ENCODE results near the gene ST3GAL5. TPM values are rescaled to one million over a fixed set of nuclear protein-coding genes. Genes with fewer than 3 reads are reported as not detected.
A peak's percentile ranks its signal among the peaks of the same experiment; 100 is the strongest.

Gene ST3GAL5
- 17.4 and 17.7 TPM in 2 replicates for total RNA-seq

DNA sequence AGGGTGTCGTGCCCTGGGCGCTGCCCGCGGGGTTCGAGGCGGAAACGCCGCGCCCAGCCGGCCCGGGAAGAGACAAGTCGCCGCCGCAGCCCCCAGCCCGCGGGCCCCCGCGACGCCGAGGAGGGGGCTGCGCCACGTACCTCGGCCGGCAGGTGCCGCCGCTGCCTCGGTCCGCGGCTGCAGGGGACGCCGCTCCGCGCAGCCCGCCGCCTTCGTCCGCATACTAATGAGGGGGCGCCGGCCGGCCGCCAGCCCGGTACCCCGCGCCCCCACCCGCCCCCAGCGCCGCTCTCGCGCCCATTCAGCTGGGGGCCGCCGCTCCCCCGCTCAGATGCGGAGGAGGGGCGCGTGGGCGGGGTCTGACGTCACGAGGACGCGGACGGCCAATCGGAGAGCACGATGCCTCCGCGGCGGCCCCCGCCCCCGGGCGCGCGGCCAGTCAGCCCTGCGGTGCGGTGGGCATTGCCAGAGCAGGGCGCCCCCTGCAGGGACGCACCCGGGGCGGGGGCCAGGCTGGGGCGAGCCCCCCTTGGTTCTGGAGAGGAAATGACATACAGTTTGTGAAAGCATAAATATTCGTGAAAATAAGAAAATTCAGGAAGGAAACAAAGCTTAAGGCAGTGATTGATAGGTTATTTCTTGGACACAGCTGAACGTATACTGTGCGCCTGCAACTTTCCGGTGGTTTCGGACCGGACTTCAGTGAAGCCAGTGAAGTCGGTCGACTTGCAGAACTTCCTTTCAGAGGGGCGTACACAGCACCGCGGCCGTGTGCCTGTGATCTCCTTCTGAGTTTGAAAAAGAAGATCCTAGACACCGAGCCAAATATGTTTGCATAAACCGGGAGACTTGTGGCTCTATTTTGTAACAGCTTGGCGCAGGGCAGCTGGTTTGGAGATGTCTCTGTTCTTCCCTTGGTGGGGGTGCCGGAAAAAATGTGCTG, at the start of gene ST3GAL5:
Gene ST3GAL5 (minus strand): TSS at position 307 of the 943 bp plus-strand sequence. CDS start 85 bp downstream, at position 222.
- no peaks in the 10 kb centered on the region for H3K9me3 ChIP-seq (ENCODE audit: low read depth, low read length)
- H3K36me3 ChIP-seq (ENCODE audit: insufficient read depth, low read length), result no peaks in the 10 kb centered on the region
- TF ChIP-seq, protein P1, sequence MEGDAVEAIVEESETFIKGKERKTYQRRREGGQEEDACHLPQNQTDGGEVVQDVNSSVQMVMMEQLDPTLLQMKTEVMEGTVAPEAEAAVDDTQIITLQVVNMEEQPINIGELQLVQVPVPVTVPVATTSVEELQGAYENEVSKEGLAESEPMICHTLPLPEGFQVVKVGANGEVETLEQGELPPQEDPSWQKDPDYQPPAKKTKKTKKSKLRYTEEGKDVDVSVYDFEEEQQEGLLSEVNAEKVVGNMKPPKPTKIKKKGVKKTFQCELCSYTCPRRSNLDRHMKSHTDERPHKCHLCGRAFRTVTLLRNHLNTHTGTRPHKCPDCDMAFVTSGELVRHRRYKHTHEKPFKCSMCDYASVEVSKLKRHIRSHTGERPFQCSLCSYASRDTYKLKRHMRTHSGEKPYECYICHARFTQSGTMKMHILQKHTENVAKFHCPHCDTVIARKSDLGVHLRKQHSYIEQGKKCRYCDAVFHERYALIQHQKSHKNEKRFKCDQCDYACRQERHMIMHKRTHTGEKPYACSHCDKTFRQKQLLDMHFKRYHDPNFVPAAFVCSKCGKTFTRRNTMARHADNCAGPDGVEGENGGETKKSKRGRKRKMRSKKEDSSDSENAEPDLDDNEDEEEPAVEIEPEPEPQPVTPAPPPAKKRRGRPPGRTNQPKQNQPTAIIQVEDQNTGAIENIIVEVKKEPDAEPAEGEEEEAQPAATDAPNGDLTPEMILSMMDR (IDR thresholded peaks at IDR 0.05; ENCODE audit: extremely low read depth, low read depth, low read length), result peak; percentile 57
- no peaks in the 10 kb centered on the region for H3K27me3 ChIP-seq (ENCODE audit: insufficient read depth, low read length)
- peaks cover 48% of the 10 kb centered on the region for H3K4me1 ChIP-seq (ENCODE audit: insufficient read depth, low read length)
- H3K27ac ChIP-seq (ENCODE audit: low read depth, low read length), result peak within 1 kb of the TSS; percentile 80
- peaks cover 22% of the 10 kb centered on the region for H3K79me2 ChIP-seq (ENCODE audit: insufficient read depth, low read length)
- H4K20me1 ChIP-seq (ENCODE audit: insufficient read depth, low read length), result no peaks in the 10 kb centered on the region
- H2AFZ ChIP-seq (ENCODE audit: low read length), result peak within 1 kb of the TSS; percentile 95
- peak within 1 kb of the TSS; percentile 99 for H3K4me2 ChIP-seq (ENCODE audit: insufficient read depth, low read length)
- peak within 1 kb of the TSS; percentile 88 for H3K4me3 ChIP-seq (ENCODE audit: insufficient read depth, low read length)
- peak; percentile 95 for DNase-seq (ENCODE audit: insufficient read length, low spot score, missing footprints)

DNA sequence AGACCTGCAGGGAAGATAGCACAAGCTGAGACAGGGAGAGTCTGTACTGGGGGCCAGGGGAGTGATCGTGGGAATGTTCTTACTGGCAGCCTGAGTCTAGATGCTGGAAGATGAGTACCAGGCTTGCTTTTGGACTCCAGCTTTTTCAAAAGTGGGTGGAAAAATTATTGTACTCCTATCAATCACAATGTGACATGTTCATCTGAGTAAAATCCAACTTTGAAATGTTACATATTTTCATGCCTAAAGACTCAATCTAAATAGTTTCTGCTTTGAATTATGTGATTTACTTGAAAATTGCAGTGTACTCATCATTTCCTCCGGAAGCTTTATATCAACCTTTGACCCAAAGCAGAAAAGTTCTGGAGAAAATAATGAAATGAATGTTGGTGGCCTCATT, 49.7 kb upstream of the ST3GAL5 start:
- peaks cover 3% of the 10 kb centered on the region for H3K27me3 ChIP-seq (ENCODE audit: insufficient read depth, low read length)
- H3K36me3 ChIP-seq (ENCODE audit: insufficient read depth, low read length), result no peaks in the 10 kb centered on the region
- H4K20me1 ChIP-seq (ENCODE audit: insufficient read depth, low read length), result no peaks in the 10 kb centered on the region
- H3K4me1 ChIP-seq (ENCODE audit: insufficient read depth, low read length), result peaks cover 29% of the 10 kb centered on the region
- H3K4me3 ChIP-seq (ENCODE audit: insufficient read depth, low read length), result no peak overlapping the region
- H3K79me2 ChIP-seq (ENCODE audit: insufficient read depth, low read length), result no peaks in the 10 kb centered on the region
- H2AFZ ChIP-seq (ENCODE audit: low read length), result no peak overlapping the region
- no peak for DNase-seq (ENCODE audit: insufficient read length, low spot score, missing footprints)
- TF ChIP-seq, protein P1 (IDR thresholded peaks at IDR 0.05; ENCODE audit: extremely low read depth, low read depth, low read length), result no peak
- no peak overlapping the region for H3K27ac ChIP-seq (ENCODE audit: low read depth, low read length)
- H3K9me3 ChIP-seq (ENCODE audit: low read depth, low read length), result peaks cover 4% of the 10 kb centered on the region
- no peak overlapping the region for H3K4me2 ChIP-seq (ENCODE audit: insufficient read depth, low read length)

- no peaks in the 10 kb centered on the region for H3K79me2 ChIP-seq (ENCODE audit: insufficient read depth, low read length)
- H3K4me3 ChIP-seq (ENCODE audit: insufficient read depth, low read length), result no peak overlapping the region
- peaks cover 3% of the 10 kb centered on the region for H3K27me3 ChIP-seq (ENCODE audit: insufficient read depth, low read length)
- H2AFZ ChIP-seq (ENCODE audit: low read length), result no peak overlapping the region
- peaks cover 32% of the 10 kb centered on the region for H3K4me1 ChIP-seq (ENCODE audit: insufficient read depth, low read length)
- no peaks in the 10 kb centered on the region for H4K20me1 ChIP-seq (ENCODE audit: insufficient read depth, low read length)
- TF ChIP-seq, protein P1 (IDR thresholded peaks at IDR 0.05; ENCODE audit: extremely low read depth, low read depth, low read length), result no peak
- no peak overlapping the region for H3K27ac ChIP-seq (ENCODE audit: low read depth, low read length)
- H3K4me2 ChIP-seq (ENCODE audit: insufficient read depth, low read length), result no peak overlapping the region
- no peak for DNase-seq (ENCODE audit: insufficient read length, low spot score, missing footprints)
- H3K9me3 ChIP-seq (ENCODE audit: low read depth, low read length), result no peaks in the 10 kb centered on the region
- no peaks in the 10 kb centered on the region for H3K36me3 ChIP-seq (ENCODE audit: insufficient read depth, low read length)
Measured at GRCh38 chr2:85937069-85937439, 48.3 kb upstream of the ST3GAL5 start.

DNA sequence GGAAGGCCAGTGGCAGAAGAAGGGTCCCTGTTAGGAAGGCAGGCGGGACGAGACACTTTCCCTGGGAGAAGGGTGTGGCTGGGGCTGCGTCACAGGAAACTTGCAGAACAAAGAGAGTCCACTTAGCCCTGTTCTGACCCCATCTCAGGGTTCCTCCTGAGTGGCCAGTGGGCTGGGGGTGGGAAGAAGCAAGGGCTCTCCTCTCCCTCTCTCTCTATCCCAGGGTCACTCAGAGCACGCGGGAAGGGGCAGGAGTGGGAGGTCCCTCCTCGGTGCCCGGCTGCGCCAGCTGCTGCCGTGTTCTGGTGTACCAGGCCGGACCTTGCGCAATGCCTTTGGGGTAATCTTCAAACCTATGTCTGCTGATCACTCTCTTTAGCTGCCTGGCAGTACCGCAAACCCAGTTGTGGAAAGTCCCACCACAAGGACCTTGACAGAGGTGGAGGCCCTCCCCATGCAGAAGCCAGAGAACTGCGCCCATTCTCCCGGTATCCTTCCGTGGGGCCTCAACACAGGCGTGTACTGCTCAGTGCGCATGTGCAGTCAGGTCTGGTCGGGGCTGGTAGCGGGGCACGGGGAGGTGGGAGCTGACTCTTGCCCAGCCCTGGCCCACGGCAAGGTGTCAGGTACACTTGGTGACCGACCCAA, 47.8 kb upstream of the ST3GAL5 start:
- peaks cover 32% of the 10 kb centered on the region for H3K4me1 ChIP-seq (ENCODE audit: insufficient read depth, low read length)
- TF ChIP-seq, protein P1 (IDR thresholded peaks at IDR 0.05; ENCODE audit: extremely low read depth, low read depth, low read length), result no peak
- peaks cover 3% of the 10 kb centered on the region for H3K27me3 ChIP-seq (ENCODE audit: insufficient read depth, low read length)
- no peak overlapping the region for H3K4me2 ChIP-seq (ENCODE audit: insufficient read depth, low read length)
- H3K79me2 ChIP-seq (ENCODE audit: insufficient read depth, low read length), result no peaks in the 10 kb centered on the region
- no peak overlapping the region for H2AFZ ChIP-seq (ENCODE audit: low read length)
- no peak for DNase-seq (ENCODE audit: insufficient read length, low spot score, missing footprints)
- no peaks in the 10 kb centered on the region for H3K9me3 ChIP-seq (ENCODE audit: low read depth, low read length)
- no peak overlapping the region for H3K4me3 ChIP-seq (ENCODE audit: insufficient read depth, low read length)
- H3K36me3 ChIP-seq (ENCODE audit: insufficient read depth, low read length), result no peaks in the 10 kb centered on the region
- no peaks in the 10 kb centered on the region for H4K20me1 ChIP-seq (ENCODE audit: insufficient read depth, low read length)
- H3K27ac ChIP-seq (ENCODE audit: low read depth, low read length), result peak overlapping the region; percentile 56
